H1 (cell line): ENCODE data around the gene PATJ.

ENCODE experiments used
- CBX5 ChIP-seq: fragments of 300-800, 300-1000 bp; sonication (generic); IDR thresholded peaks from 2 replicates; pipeline ENCODE4 v1.7.1; 2016; ENCODE audit warnings: antibody characterized with exemption, low read length, low read depth
- CTCF ChIP-seq, 3 experiments: IDR thresholded peaks; 1 replicate in 2 of 3; 2 replicates in 1 of 3; pipeline versions ENCODE4 v1.5.1 to v1.6.1; 2011; ENCODE audit warnings: low read length in 3 of 3, mild to moderate bottlenecking in 3 of 3, inconsistent platforms in 2 of 3, low read depth in 1 of 3, moderate library complexity in 1 of 3; ENCODE audit not compliant: insufficient read depth in 1 of 3; ENCODE audit errors: control extremely low read depth in 1 of 3
- GABPA ChIP-seq: IDR thresholded peaks from 2 replicates; pipeline ENCODE4 v1.6.1; 2011; ENCODE audit warnings: mild to moderate bottlenecking, low read length, moderate library complexity, borderline replicate concordance; ENCODE audit not compliant: insufficient read depth
- HDAC2 ChIP-seq, 2 experiments: fragments of 300-600 bp in 1 of 2; sonication (generic) in 1 of 2; IDR thresholded peaks; 2 replicates each; pipeline ENCODE4 v1.6.1; 2011 to 2012; ENCODE audit warnings: low read depth in 2 of 2, low read length in 2 of 2, mild to moderate bottlenecking in 2 of 2, moderate library complexity in 2 of 2, borderline replicate concordance in 1 of 2, inconsistent platforms in 1 of 2
- JUND ChIP-seq: IDR thresholded peaks from 2 replicates; pipeline ENCODE4 v1.6.1; 2011; ENCODE audit warnings: mild to moderate bottlenecking, improper control_type of control experiment, low read length
- MAFK ChIP-seq: IDR thresholded peaks from 2 replicates; pipeline ENCODE4 v1.6.1; 2012; ENCODE audit warnings: low read depth, mild to moderate bottlenecking, improper control_type of control experiment, low read length
- POLR2A ChIP-seq, 2 experiments: IDR thresholded peaks; 1 replicate in 1 of 2; 2 replicates in 1 of 2; pipeline ENCODE4 v1.6.1; 2011; ENCODE audit warnings: low read depth in 2 of 2, low read length in 2 of 2, mild to moderate bottlenecking in 2 of 2; ENCODE audit errors: control extremely low read depth in 1 of 2
- RAD21 ChIP-seq, 2 experiments: IDR thresholded peaks in 1 of 2; conservative IDR thresholded peaks in 1 of 2; 2 replicates each; pipeline ENCODE4 v1.6.1; 2011; ENCODE audit warnings: low read depth in 2 of 2, low read length in 2 of 2, improper control_type of control experiment in 1 of 2, inconsistent platforms in 1 of 2, mild to moderate bottlenecking in 1 of 2, moderate library complexity in 1 of 2
- RNF2 ChIP-seq: fragments of 200-900, 300-1000 bp; sonication (generic); IDR thresholded peaks from 2 replicates; pipeline ENCODE4 v1.7.1; 2016; ENCODE audit warnings: borderline replicate concordance, low read depth, mild to moderate bottlenecking, antibody characterized with exemption, low read length; ENCODE audit not compliant: poor library complexity, severe bottlenecking; ENCODE audit errors: missing control alignments
- SP4 ChIP-seq: IDR thresholded peaks from 2 replicates; pipeline ENCODE4 v1.6.1; 2012; ENCODE audit warnings: low read length, inconsistent platforms
- YY1 ChIP-seq: IDR thresholded peaks from 2 replicates; pipeline ENCODE4 v1.6.1; 2011; ENCODE audit warnings: low read depth, mild to moderate bottlenecking, low read length

- TF ChIP-seq CBX5 (no peak), CTCF (IDR thresholded peaks at IDR 0.05; ENCODE audit: control extremely low read depth in 1 of 3, insufficient read depth in 1 of 3, low read depth in 1 of 3, low read length in 3 of 3) (no peak), MAFK (no peak), RNF2 (no peak), RAD21 (IDR thresholded peaks at IDR 0.05 in 1 of 2, conservative IDR thresholded peaks at IDR 0.05 in 1 of 2; ENCODE audit: low read depth in 2 of 2, low read length in 2 of 2) (no peak), POLR2A (IDR thresholded peaks at IDR 0.05; ENCODE audit: control extremely low read depth in 1 of 2, low read depth in 2 of 2, low read length in 2 of 2) (no peak), JUND (no peak), GABPA (no peak), SP4 (no peak), YY1 (no peak), HDAC2 (IDR thresholded peaks at IDR 0.05; ENCODE audit: borderline replicate concordance in 1 of 2, low read depth in 2 of 2, low read length in 2 of 2) (no peak)
These were observed 351.0 kb downstream of the PATJ start for GRCh38 chr1:62093261-62093660.
